GM18951 (cell line): Measurements from ENCODE around the gene PHF23.

Experiments
- POLR2A ChIP-seq: IDR thresholded peaks from 4 replicates; pipeline ENCODE4 v1.6.1; 2011; ENCODE audit warnings: mild to moderate bottlenecking; ENCODE audit not compliant: insufficient read length, insufficient read depth; ENCODE audit errors: extremely low read depth
- in situ Hi-C: fragments of 300-500 bp; cut with MboI; formaldehyde crosslinking; loops from one replicate; pipeline ENCODE4 v1.12.0; 2022; ENCODE audit warnings: low sequenced_read_pairs, mixed read lengths, inconsistent platforms; ENCODE audit not compliant: unreplicated experiment

The PHF23 gene

GRCh38 chr17:7226721-7227710 is 12.2 kb downstream of the PHF23 start:
- TF ChIP-seq POLR2A: no peak
- in situ Hi-C loops: no loop called here

GRCh38 chr17:7225711-7226331 is 13.4 kb downstream of the PHF23 start:
- no peak for TF ChIP-seq POLR2A
- in situ Hi-C loops: no loop called here

GRCh38 chr17:7224661-7225111 is 14.6 kb downstream of the PHF23 start:
- in situ Hi-C loops: no loop called here
- TF ChIP-seq POLR2A: no peak

GRCh38 chr17:7224110-7224509 is 15.1 kb downstream of the PHF23 start:
- in situ Hi-C loops: no loop called here
- TF ChIP-seq POLR2A: no peak

- TF ChIP-seq POLR2A: no peak
- in situ Hi-C loops: no loop called here
Measured at GRCh38 chr17:7223375-7223774, 15.9 kb downstream of the PHF23 start.

- no peak for TF ChIP-seq POLR2A
Measured at GRCh38 chr17:7222972-7223292, 16.3 kb downstream of the PHF23 start.

GRCh38 chr17:7222093-7222971 is 16.9 kb downstream of the PHF23 start:
- in situ Hi-C loops: no loop called here
- peak; percentile 16 for TF ChIP-seq POLR2A

More at GRCh38 chr17:7222972-7223292, 16.3 kb downstream of the PHF23 start:
- in situ Hi-C loops: no loop called here

GRCh38 chr17:7221278-7222092 is 17.8 kb downstream of the PHF23 start:
- in situ Hi-C loops: no loop called here
- TF ChIP-seq POLR2A: no peak

GRCh38 chr17:7220593-7221277 is 18.5 kb downstream of the PHF23 start:
- in situ Hi-C loops: no loop called here
- TF ChIP-seq POLR2A: peak; percentile 28

GRCh38 chr17:7219812-7220592 is 19.3 kb downstream of the PHF23 start, which contains the start of the genes ACADVL and DLG4:
ACADVL (plus strand) TSS chr17:7219938; CDS start chr17:7219985, 47 bp downstream.
DLG4 (minus strand) TSS chr17:7219836.
- peak; percentile 79 for TF ChIP-seq POLR2A
- in situ Hi-C loops: no loop called here
